Mesendoderm (in vitro differentiated cells): ENCODE data around the gene MEIOB.

ENCODE experiments used
- DNase-seq: peaks from one replicate; pipeline ENCODE4 v3.0.0; 2013
- H2AK5ac ChIP-seq: 2 replicates; pipeline ENCODE4 v1.6.1; 2013; ENCODE audit warnings: low read length, inconsistent platforms
- H2BK120ac ChIP-seq: 2 replicates; pipeline ENCODE4 v1.6.1; 2013; ENCODE audit warnings: low read depth, mild to moderate bottlenecking, low read length, moderate library complexity, mixed read lengths
- H2BK15ac ChIP-seq: replicated peaks from 2 replicates; pipeline ENCODE4 v1.6.1; 2013; ENCODE audit warnings: low read depth, mild to moderate bottlenecking, moderate library complexity
- H2BK5ac ChIP-seq: 2 replicates; pipeline ENCODE4 v1.6.1; 2013; ENCODE audit warnings: low read length, inconsistent platforms
- H3K18ac ChIP-seq: 2 replicates; pipeline ENCODE4 v1.6.1; 2013; ENCODE audit warnings: mild to moderate bottlenecking, low read length, mixed read lengths
- H3K23ac ChIP-seq: one replicate; pipeline ENCODE4 v1.6.1; 2013; ENCODE audit warnings: low read length
- H3K27ac ChIP-seq: 2 replicates; pipeline ENCODE4 v1.5.1; 2013; ENCODE audit warnings: low read depth, mild to moderate bottlenecking, inconsistent platforms, low read length, moderate library complexity
- H3K27me3 ChIP-seq: 2 replicates; pipeline ENCODE4 v1.6.1; 2013; ENCODE audit warnings: low read length, control low read depth, mild to moderate bottlenecking, inconsistent platforms; ENCODE audit not compliant: insufficient read depth, poor library complexity
- H3K36me3 ChIP-seq: 2 replicates; pipeline ENCODE4 v1.6.1; 2013; ENCODE audit warnings: low read length, inconsistent platforms; ENCODE audit not compliant: control insufficient read depth, insufficient read depth
- H3K4ac ChIP-seq: one replicate; pipeline ENCODE4 v1.6.1; 2013; ENCODE audit warnings: low read depth, mild to moderate bottlenecking, low read length, moderate library complexity
- H3K4me1 ChIP-seq: 2 replicates; pipeline ENCODE4 v1.6.1; 2013; ENCODE audit warnings: low read depth, low read length, inconsistent platforms; ENCODE audit not compliant: control insufficient read depth
- H3K4me2 ChIP-seq: 2 replicates; pipeline ENCODE4 v1.6.1; 2013; ENCODE audit warnings: low read length
- H3K4me3 ChIP-seq: 2 replicates; pipeline ENCODE4 v1.5.1; 2013; ENCODE audit warnings: mild to moderate bottlenecking, low read length
- H3K56ac ChIP-seq: one replicate; pipeline ENCODE4 v1.6.1; 2013; ENCODE audit warnings: low read length
- H3K79me1 ChIP-seq: 2 replicates; pipeline ENCODE4 v1.6.1; 2013; ENCODE audit warnings: low read length, inconsistent platforms
- H3K79me2 ChIP-seq: 2 replicates; pipeline ENCODE4 v1.6.1; 2013; ENCODE audit warnings: mild to moderate bottlenecking, low read length; ENCODE audit not compliant: control insufficient read depth, insufficient read depth
- H3K9ac ChIP-seq: 2 replicates; pipeline ENCODE4 v1.6.1; 2013; ENCODE audit warnings: low read length, inconsistent platforms
- H4K5ac ChIP-seq: one replicate; pipeline ENCODE4 v1.6.1; 2013; ENCODE audit warnings: low read length
- H4K8ac ChIP-seq: one replicate; pipeline ENCODE4 v1.6.1; 2013; ENCODE audit warnings: low read depth, mild to moderate bottlenecking, control low read depth, low read length, moderate library complexity
- WGBS: extraction: QIAGEN DNeasy Blood & Tissue Kit; methylation state at CpG from one replicate; pipeline ENCODE4 v1.1.7; 2013; ENCODE audit warnings: low lambda C conversion rate, missing lambda C conversion rate; ENCODE audit not compliant: insufficient coverage; ENCODE audit errors: extremely low coverage; 5-methylcytosine and 5-hydroxymethylcytosine counted together

MEIOB gene

DNA sequence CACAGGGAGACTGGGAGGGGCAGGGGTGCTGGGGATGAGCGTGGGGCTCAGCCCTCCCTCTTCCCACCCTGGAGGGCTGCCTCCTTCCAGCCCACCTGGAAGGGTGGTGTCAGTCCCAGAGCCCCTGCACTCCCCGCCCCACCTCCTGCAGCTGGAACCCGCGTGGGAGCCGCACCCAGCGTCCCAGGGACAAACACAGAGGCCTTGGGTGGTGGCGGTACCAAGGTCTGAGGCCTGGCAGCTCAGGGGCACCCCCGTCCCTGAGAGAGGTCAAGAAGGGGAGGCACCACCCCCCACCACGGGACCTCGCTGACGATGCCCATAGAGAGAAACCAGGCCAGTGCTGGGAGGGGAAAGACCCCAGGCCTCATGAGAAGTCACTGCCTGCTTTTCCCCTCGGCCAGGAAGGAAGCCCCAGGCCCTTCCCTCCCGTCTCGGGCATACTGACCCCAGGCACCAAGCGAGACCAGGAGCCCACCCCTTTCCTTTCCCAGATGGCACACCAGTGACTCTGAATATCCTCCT, 42.2 kb upstream of the MEIOB start:
- Histone ChIP-seq H3K4me1 (no peaks in the 10 kb centered on the region), H3K23ac (no peak overlapping the region), H3K79me2 (no peaks in the 10 kb centered on the region), H3K4ac (no peak overlapping the region), H3K79me1 (no peaks in the 10 kb centered on the region), H2BK5ac (no peak overlapping the region), H3K27me3 (peaks cover 21% of the 10 kb centered on the region), H3K27ac (no peak overlapping the region), H3K4me3 (no peak overlapping the region), H2BK15ac (no peak overlapping the region), H3K56ac (no peak overlapping the region), H3K9ac (no peak overlapping the region), H3K36me3 (no peaks in the 10 kb centered on the region), H2AK5ac (no peak overlapping the region), H3K4me2 (no peak overlapping the region), H4K8ac (no peak overlapping the region), H2BK120ac (no peak overlapping the region), H3K18ac (no peak overlapping the region), H4K5ac (no peak overlapping the region)
- no peak for DNase-seq
- WGBS: no CpG with 5 or more reads among the region's 15 CpGs

DNA sequence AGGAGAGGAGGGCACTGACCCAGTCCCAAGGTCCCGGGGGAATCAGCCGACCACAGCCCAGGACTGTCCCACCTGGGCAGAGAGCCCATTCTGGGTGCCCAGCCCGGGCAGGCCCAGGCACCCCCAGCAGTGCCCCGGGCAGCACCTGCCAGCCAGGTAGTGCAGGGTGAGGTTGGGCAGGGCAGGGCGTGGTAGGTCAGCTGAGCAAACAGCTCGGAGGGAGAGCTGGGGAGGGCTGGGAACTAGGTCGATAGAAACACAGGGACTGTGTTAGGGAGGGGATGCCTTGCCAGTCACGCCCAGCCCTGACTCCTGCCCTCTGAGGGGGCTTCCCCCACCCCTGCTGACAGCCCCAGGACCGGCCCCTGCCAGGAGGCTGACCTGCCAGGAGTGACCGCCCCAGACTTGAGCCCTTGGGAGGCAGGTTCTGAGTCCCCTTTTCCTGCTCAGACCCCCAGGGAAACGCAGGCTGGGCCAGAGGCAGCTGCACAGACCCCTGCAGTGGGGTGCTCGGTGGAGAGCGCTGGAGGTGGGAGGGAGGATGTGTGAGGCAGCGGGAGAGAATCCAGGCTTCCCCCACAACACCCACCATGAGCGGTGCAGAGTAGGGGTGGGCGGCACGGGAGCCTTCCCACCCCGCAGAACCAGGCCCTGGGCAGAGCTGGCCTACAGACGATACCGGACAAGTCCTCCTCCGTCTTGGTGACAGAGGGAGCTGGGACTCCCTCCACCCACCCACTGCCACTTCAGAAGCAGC, 41.5 kb upstream of the MEIOB start:
- H2BK120ac ChIP-seq: no peak overlapping the region
- H3K4me3 ChIP-seq: no peak overlapping the region
- no peaks in the 10 kb centered on the region for H3K79me2 ChIP-seq
- no peak overlapping the region for H3K18ac ChIP-seq
- no peak overlapping the region for H3K4me2 ChIP-seq
- no CpG with 5 or more reads among the region's 21 CpGs for WGBS
- no peaks in the 10 kb centered on the region for H3K79me1 ChIP-seq
- H2AK5ac ChIP-seq: no peak overlapping the region
- H4K8ac ChIP-seq: no peak overlapping the region
- no peak overlapping the region for H3K4ac ChIP-seq
- H2BK15ac ChIP-seq: no peak overlapping the region
- H3K4me1 ChIP-seq: no peaks in the 10 kb centered on the region
- no peak overlapping the region for H3K27ac ChIP-seq
- no peak overlapping the region for H3K23ac ChIP-seq
- H3K36me3 ChIP-seq: no peaks in the 10 kb centered on the region
- no peak for DNase-seq
- peaks cover 14% of the 10 kb centered on the region for H3K27me3 ChIP-seq
- no peak overlapping the region for H4K5ac ChIP-seq
- H3K56ac ChIP-seq: no peak overlapping the region
- no peak overlapping the region for H3K9ac ChIP-seq
- no peak overlapping the region for H2BK5ac ChIP-seq

DNA sequence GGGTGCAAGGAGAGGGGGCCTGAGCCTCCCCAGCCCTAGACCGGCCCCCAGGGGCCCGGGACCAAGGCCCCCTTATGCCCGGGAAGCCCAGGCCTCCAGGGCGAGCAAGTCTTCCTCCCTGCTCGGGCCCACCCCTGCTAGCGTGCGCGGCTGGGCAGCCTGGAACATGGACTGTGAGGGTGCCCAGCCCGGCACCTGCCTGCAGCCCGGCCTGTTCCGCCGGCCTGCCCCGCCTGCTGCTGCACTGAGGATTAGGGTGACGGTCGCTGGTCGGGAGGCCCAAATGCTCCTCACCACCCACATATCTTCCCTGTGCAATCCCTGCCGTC, 40.2 kb upstream of the MEIOB start:
- Histone ChIP-seq H3K23ac (no peak overlapping the region), H4K5ac (no peak overlapping the region), H3K27me3 (peaks cover 4% of the 10 kb centered on the region), H3K79me2 (no peaks in the 10 kb centered on the region), H2AK5ac (no peak overlapping the region), H3K9ac (no peak overlapping the region), H3K79me1 (no peaks in the 10 kb centered on the region), H3K56ac (no peak overlapping the region), H2BK120ac (no peak overlapping the region), H3K4me3 (no peak overlapping the region), H2BK15ac (no peak overlapping the region), H4K8ac (no peak overlapping the region), H3K18ac (no peak overlapping the region), H2BK5ac (no peak overlapping the region), H3K4me1 (no peaks in the 10 kb centered on the region), H3K27ac (no peak overlapping the region), H3K36me3 (no peaks in the 10 kb centered on the region), H3K4ac (no peak overlapping the region), H3K4me2 (no peak overlapping the region)
- no CpG with 5 or more reads among the region's 17 CpGs for WGBS
- DNase-seq: no peak

DNA sequence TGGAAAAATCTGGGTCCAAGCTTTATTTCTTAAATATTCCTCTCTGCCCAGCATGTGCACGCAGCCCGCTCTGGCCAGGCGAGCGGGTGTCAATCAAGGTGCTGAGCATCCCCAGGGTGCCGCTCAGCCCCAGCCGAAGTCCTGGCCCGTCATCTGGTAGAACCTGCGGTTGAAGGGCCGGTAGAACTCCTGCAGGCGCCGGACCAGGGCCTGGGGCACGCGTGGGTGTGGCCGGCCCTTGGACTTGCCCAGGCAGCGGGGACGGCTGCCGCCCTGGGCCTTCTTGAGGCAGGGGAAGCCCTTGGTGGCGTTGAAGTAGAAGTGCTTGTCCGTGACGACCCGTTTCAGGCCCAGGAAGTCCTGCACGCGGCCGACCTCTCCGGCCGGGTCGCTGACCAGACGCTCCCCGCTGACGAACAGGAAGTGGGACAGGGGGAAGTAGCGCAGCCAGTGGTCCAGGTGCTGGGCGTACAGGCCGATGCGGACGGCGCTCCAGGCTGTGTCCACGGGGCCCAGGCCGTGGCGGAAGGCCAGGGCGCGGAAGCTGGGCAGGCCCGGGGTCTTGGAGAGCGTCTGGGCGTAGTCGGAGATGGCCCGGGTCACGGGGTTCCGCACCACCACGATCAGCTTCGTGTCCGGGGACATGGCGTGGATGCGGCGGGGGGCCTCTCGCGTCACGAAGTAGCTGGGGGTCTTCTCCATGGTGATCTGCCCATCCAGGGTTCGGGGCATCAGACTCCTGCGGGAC, 39.7 kb upstream of the MEIOB start:
- Histone ChIP-seq H3K27me3 (peaks cover under 1% of the 10 kb centered on the region), H3K79me1 (no peaks in the 10 kb centered on the region), H2AK5ac (no peak overlapping the region), H3K56ac (no peak overlapping the region), H3K4me1 (no peaks in the 10 kb centered on the region), H3K4ac (no peak overlapping the region), H3K36me3 (no peaks in the 10 kb centered on the region), H4K5ac (no peak overlapping the region), H3K27ac (no peak overlapping the region), H3K79me2 (no peaks in the 10 kb centered on the region), H3K9ac (no peak overlapping the region), H3K23ac (no peak overlapping the region), H4K8ac (no peak overlapping the region), H3K18ac (no peak overlapping the region), H2BK5ac (no peak overlapping the region), H2BK120ac (no peak overlapping the region), H3K4me3 (no peak overlapping the region), H2BK15ac (no peak overlapping the region), H3K4me2 (no peak overlapping the region)
- DNase-seq: no peak
- no CpG with 5 or more reads among the region's 59 CpGs for WGBS

DNA sequence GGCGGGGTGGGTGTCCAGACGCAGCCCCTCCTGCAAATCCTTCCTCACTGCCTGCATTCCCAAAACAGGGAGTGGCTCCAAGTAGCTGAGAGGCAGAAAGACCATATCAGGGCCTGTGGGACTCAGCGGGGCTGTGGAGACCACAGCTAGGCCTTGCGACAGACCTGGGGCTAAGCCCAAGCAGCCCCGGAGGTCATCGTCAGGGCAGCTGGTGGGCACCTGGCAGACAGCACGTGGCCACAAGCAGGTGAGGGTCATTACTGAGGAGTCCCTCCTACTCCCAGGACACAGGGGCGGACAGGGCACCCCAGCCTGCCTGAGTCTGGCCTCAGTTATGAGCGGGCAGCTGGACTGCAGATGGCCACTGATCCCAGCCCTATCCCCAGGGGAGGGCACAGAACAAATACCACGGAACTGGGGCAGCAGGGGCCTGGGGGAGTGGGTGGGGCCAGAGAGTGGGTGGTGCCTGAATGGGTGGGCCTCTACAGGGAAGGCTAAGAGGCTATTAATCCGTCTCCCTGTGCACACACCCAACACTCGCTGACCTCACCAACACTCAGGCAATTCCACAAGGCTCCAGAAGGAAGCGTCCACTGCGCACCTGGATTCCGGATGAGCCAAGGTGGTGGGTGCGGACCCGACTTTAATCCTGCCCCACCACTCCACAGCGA, 37.7 kb upstream of the MEIOB start:
- H3K4me1 ChIP-seq: no peaks in the 10 kb centered on the region
- no peak overlapping the region for H3K4me3 ChIP-seq
- no peak overlapping the region for H3K56ac ChIP-seq
- no peak overlapping the region for H2BK5ac ChIP-seq
- H2BK15ac ChIP-seq: no peak overlapping the region
- H2BK120ac ChIP-seq: no peak overlapping the region
- H3K4ac ChIP-seq: no peak overlapping the region
- H2AK5ac ChIP-seq: no peak overlapping the region
- H3K18ac ChIP-seq: no peak overlapping the region
- H3K23ac ChIP-seq: no peak overlapping the region
- no peaks in the 10 kb centered on the region for H3K79me1 ChIP-seq
- H3K4me2 ChIP-seq: no peak overlapping the region
- H3K27me3 ChIP-seq: no peaks in the 10 kb centered on the region
- H4K5ac ChIP-seq: no peak overlapping the region
- H3K27ac ChIP-seq: no peak overlapping the region
- H3K36me3 ChIP-seq: no peaks in the 10 kb centered on the region
- no CpG with 5 or more reads among the region's 18 CpGs for WGBS
- H3K9ac ChIP-seq: no peak overlapping the region
- H4K8ac ChIP-seq: no peak overlapping the region
- no peaks in the 10 kb centered on the region for H3K79me2 ChIP-seq
- no peak for DNase-seq
